ENCODE results near the gene MPHOSPH8.
"Not testable (repeated sequence)": the region's sequence is repeated elsewhere in the genome, so short reads cannot be mapped to it uniquely, and the experiment has no call there.

MPHOSPH8 gene

GRCh38 chr13:19685437-19685836 lies 52.0 kb downstream of the MPHOSPH8 start:
- Histone ChIP-seq H3K4me1 (ENCODE audit: insufficient read depth, low read length) (peaks cover 57% of the 10 kb centered on the region), H3K36me3 (ENCODE audit: insufficient read depth, low read length) (peaks cover 9% of the 10 kb centered on the region; the same call in 1 of the 2 replicates), H3K27ac (ENCODE audit: low read depth, low read length) (peak overlapping the region; percentile 31; the same call in 1 of the 2 replicates), H3K4me3 (ENCODE audit: low read length) (no peak overlapping the region), H3K9ac (ENCODE audit: low read depth, low read length) (no peak overlapping the region), H3K9me3 (ENCODE audit: insufficient read depth, low read depth, low read length) (no peaks in the 10 kb centered on the region), H3K27me3 (ENCODE audit: insufficient read depth, low read length) (no peaks in the 10 kb centered on the region)

- H3K27me3 ChIP-seq (ENCODE audit: insufficient read depth, low read length); H3K9me3 ChIP-seq (ENCODE audit: insufficient read depth, low read depth, low read length); H3K9ac ChIP-seq (ENCODE audit: low read depth, low read length); H3K27ac ChIP-seq (ENCODE audit: low read depth, low read length); H3K4me3 ChIP-seq (ENCODE audit: low read length): not testable (repeated sequence)
- Histone ChIP-seq H3K4me1 (ENCODE audit: insufficient read depth, low read length) (peaks cover 41% of the 10 kb centered on the region), H3K36me3 (ENCODE audit: insufficient read depth, low read length) (peaks cover 11% of the 10 kb centered on the region; the same call in 1 of the 2 replicates)
- 93% methylated on average over 8 of the region's 8 CpGs for WGBS
These were observed 58.0 kb downstream of the MPHOSPH8 start for GRCh38 chr13:19691447-19691846.

- H3K4me3 ChIP-seq (ENCODE audit: low read length), result peak overlapping the region; percentile 4; the same call in 1 of the 2 replicates
- 60% methylated on average over 1 of the region's 1 CpG for WGBS
- H3K36me3 ChIP-seq (ENCODE audit: insufficient read depth, low read length), result peaks cover 11% of the 10 kb centered on the region; the same call in 1 of the 2 replicates
- peak overlapping the region; percentile 53 for H3K27ac ChIP-seq (ENCODE audit: low read depth, low read length)
- no peak overlapping the region for H3K9ac ChIP-seq (ENCODE audit: low read depth, low read length)
- H3K9me3 ChIP-seq (ENCODE audit: insufficient read depth, low read depth, low read length), result no peaks in the 10 kb centered on the region
- peaks cover 43% of the 10 kb centered on the region for H3K4me1 ChIP-seq (ENCODE audit: insufficient read depth, low read length)
- H3K27me3 ChIP-seq (ENCODE audit: insufficient read depth, low read length), result no peaks in the 10 kb centered on the region
These were observed 62.0 kb downstream of the MPHOSPH8 start for GRCh38 chr13:19695428-19695827.

GRCh38 chr13:19695829-19696228 lies 62.4 kb downstream of the MPHOSPH8 start:
- H3K4me3 ChIP-seq (ENCODE audit: low read length), result peak overlapping the region; percentile 4; the same call in 1 of the 2 replicates
- no peaks in the 10 kb centered on the region for H3K9me3 ChIP-seq (ENCODE audit: insufficient read depth, low read depth, low read length)
- peaks cover 11% of the 10 kb centered on the region; the same call in 1 of the 2 replicates for H3K36me3 ChIP-seq (ENCODE audit: insufficient read depth, low read length)
- peaks cover 42% of the 10 kb centered on the region for H3K4me1 ChIP-seq (ENCODE audit: insufficient read depth, low read length)
- peak overlapping the region; percentile 53 for H3K27ac ChIP-seq (ENCODE audit: low read depth, low read length)
- 40% methylated on average over 3 of the region's 3 CpGs for WGBS
- no peaks in the 10 kb centered on the region for H3K27me3 ChIP-seq (ENCODE audit: insufficient read depth, low read length)
- H3K9ac ChIP-seq (ENCODE audit: low read depth, low read length), result no peak overlapping the region

- H3K4me3 ChIP-seq (ENCODE audit: low read length); H3K9ac ChIP-seq (ENCODE audit: low read depth, low read length); H3K27ac ChIP-seq (ENCODE audit: low read depth, low read length); H3K36me3 ChIP-seq (ENCODE audit: insufficient read depth, low read length); H3K9me3 ChIP-seq (ENCODE audit: insufficient read depth, low read depth, low read length); H3K27me3 ChIP-seq (ENCODE audit: insufficient read depth, low read length): not testable (repeated sequence)
- WGBS, result 73% methylated on average over 1 of the region's 5 CpGs
- peaks cover 20% of the 10 kb centered on the region for H3K4me1 ChIP-seq (ENCODE audit: insufficient read depth, low read length)
These were observed 67.5 kb downstream of the MPHOSPH8 start for GRCh38 chr13:19700963-19701362.

GRCh38 chr13:19701619-19702018 lies 68.2 kb downstream of the MPHOSPH8 start:
- H3K36me3 ChIP-seq (ENCODE audit: insufficient read depth, low read length); H3K27ac ChIP-seq (ENCODE audit: low read depth, low read length); H3K9me3 ChIP-seq (ENCODE audit: insufficient read depth, low read depth, low read length); H3K4me3 ChIP-seq (ENCODE audit: low read length); H3K9ac ChIP-seq (ENCODE audit: low read depth, low read length); H3K27me3 ChIP-seq (ENCODE audit: insufficient read depth, low read length): not testable (repeated sequence)
- H3K4me1 ChIP-seq (ENCODE audit: insufficient read depth, low read length), result peaks cover 14% of the 10 kb centered on the region

- 89% methylated on average over 5 of the region's 6 CpGs for WGBS
These were observed 70.8 kb downstream of the MPHOSPH8 start for GRCh38 chr13:19704256-19704655.

GRCh38 chr13:19709039-19709438 lies 75.6 kb downstream of the MPHOSPH8 start:
- WGBS, result 86% methylated on average over 1 of the region's 1 CpG
- H3K4me3 ChIP-seq (ENCODE audit: low read length), result not testable (repeated sequence)

More at GRCh38 chr13:19704256-19704655, 70.8 kb downstream of the MPHOSPH8 start:
- H3K4me1 ChIP-seq (ENCODE audit: insufficient read depth, low read length); H3K4me3 ChIP-seq (ENCODE audit: low read length); H3K9ac ChIP-seq (ENCODE audit: low read depth, low read length); H3K27me3 ChIP-seq (ENCODE audit: insufficient read depth, low read length); H3K9me3 ChIP-seq (ENCODE audit: insufficient read depth, low read depth, low read length); H3K27ac ChIP-seq (ENCODE audit: low read depth, low read length): not testable (repeated sequence)
- H3K36me3 ChIP-seq (ENCODE audit: insufficient read depth, low read length), result peaks cover 11% of the 10 kb centered on the region; the same call in 1 of the 2 replicates

GRCh38 chr13:19709782-19710181 lies 76.3 kb downstream of the MPHOSPH8 start:
- not testable (repeated sequence) for H3K4me1 ChIP-seq (ENCODE audit: insufficient read depth, low read length); H3K9ac ChIP-seq (ENCODE audit: low read depth, low read length); H3K27me3 ChIP-seq (ENCODE audit: insufficient read depth, low read length); H3K27ac ChIP-seq (ENCODE audit: low read depth, low read length); H3K4me3 ChIP-seq (ENCODE audit: low read length); H3K9me3 ChIP-seq (ENCODE audit: insufficient read depth, low read depth, low read length)
- H3K36me3 ChIP-seq (ENCODE audit: insufficient read depth, low read length), result peaks cover 17% of the 10 kb centered on the region; the same call in 1 of the 2 replicates

More at GRCh38 chr13:19709039-19709438, 75.6 kb downstream of the MPHOSPH8 start:
- not testable (repeated sequence) for H3K4me1 ChIP-seq (ENCODE audit: insufficient read depth, low read length); H3K9me3 ChIP-seq (ENCODE audit: insufficient read depth, low read depth, low read length); H3K9ac ChIP-seq (ENCODE audit: low read depth, low read length); H3K27me3 ChIP-seq (ENCODE audit: insufficient read depth, low read length); H3K27ac ChIP-seq (ENCODE audit: low read depth, low read length)
- peaks cover 12% of the 10 kb centered on the region; the same call in 1 of the 2 replicates for H3K36me3 ChIP-seq (ENCODE audit: insufficient read depth, low read length)

- no peak overlapping the region for H3K9ac ChIP-seq (ENCODE audit: low read depth, low read length)
- H3K4me3 ChIP-seq (ENCODE audit: low read length), result no peak overlapping the region
- peaks cover 44% of the 10 kb centered on the region for H3K36me3 ChIP-seq (ENCODE audit: insufficient read depth, low read length)
- no peaks in the 10 kb centered on the region for H3K9me3 ChIP-seq (ENCODE audit: insufficient read depth, low read depth, low read length)
- no peaks in the 10 kb centered on the region for H3K4me1 ChIP-seq (ENCODE audit: insufficient read depth, low read length)
- 81% methylated on average over 8 of the region's 10 CpGs for WGBS
- no peaks in the 10 kb centered on the region for H3K27me3 ChIP-seq (ENCODE audit: insufficient read depth, low read length)
- H3K27ac ChIP-seq (ENCODE audit: low read depth, low read length), result no peak overlapping the region; the same call in 1 of the 2 replicates
These were observed 79.9 kb downstream of the MPHOSPH8 start for GRCh38 chr13:19713186-19713965.

- H3K36me3 ChIP-seq (ENCODE audit: insufficient read depth, low read length), result peaks cover 69% of the 10 kb centered on the region
- 95% methylated on average over 2 of the region's 2 CpGs for WGBS
These were observed 86.6 kb downstream of the MPHOSPH8 start for GRCh38 chr13:19720039-19720438.

More at GRCh38 chr13:19720039-19720438, 86.6 kb downstream of the MPHOSPH8 start:
- H3K27ac ChIP-seq (ENCODE audit: low read depth, low read length), result no peak overlapping the region
- no peaks in the 10 kb centered on the region for H3K27me3 ChIP-seq (ENCODE audit: insufficient read depth, low read length)
- H3K9me3 ChIP-seq (ENCODE audit: insufficient read depth, low read depth, low read length), result no peaks in the 10 kb centered on the region
- H3K4me1 ChIP-seq (ENCODE audit: insufficient read depth, low read length), result no peaks in the 10 kb centered on the region
- H3K4me3 ChIP-seq (ENCODE audit: low read length), result no peak overlapping the region
- H3K9ac ChIP-seq (ENCODE audit: low read depth, low read length), result no peak overlapping the region
